LNCAP (cell line): Measurements from ENCODE around the gene TRIO.

Source experiments
- TF ChIP-seq, protein P1 (sequence below): fragments of 450-650 bp; IDR thresholded peaks from 2 replicates; pipeline ENCODE4 v1.5.1; 2017; ENCODE audit warnings: mild to moderate bottlenecking

TRIO gene

DNA sequence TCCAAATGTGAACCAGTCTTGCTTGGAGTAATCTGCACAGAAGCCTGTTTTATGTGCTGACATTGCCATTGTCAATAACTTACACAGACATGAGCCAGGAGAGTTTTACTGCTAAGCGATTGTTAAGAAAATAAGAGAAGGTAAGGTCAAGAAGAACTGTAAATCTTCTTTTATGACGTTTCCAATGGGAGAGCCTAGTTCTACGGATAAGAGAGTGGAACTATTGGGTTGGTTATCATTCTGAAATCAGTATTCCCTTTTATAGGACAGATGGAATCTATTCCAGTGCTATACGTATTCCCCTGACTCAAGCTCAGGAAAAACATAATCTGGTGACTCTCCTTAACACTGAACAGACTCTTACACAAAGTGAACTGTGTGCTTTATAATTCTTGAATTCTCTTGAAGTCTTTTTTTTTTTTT lies 300.5 kb downstream of the TRIO start:
- TF ChIP-seq, protein P1, sequence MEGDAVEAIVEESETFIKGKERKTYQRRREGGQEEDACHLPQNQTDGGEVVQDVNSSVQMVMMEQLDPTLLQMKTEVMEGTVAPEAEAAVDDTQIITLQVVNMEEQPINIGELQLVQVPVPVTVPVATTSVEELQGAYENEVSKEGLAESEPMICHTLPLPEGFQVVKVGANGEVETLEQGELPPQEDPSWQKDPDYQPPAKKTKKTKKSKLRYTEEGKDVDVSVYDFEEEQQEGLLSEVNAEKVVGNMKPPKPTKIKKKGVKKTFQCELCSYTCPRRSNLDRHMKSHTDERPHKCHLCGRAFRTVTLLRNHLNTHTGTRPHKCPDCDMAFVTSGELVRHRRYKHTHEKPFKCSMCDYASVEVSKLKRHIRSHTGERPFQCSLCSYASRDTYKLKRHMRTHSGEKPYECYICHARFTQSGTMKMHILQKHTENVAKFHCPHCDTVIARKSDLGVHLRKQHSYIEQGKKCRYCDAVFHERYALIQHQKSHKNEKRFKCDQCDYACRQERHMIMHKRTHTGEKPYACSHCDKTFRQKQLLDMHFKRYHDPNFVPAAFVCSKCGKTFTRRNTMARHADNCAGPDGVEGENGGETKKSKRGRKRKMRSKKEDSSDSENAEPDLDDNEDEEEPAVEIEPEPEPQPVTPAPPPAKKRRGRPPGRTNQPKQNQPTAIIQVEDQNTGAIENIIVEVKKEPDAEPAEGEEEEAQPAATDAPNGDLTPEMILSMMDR = no peak

DNA sequence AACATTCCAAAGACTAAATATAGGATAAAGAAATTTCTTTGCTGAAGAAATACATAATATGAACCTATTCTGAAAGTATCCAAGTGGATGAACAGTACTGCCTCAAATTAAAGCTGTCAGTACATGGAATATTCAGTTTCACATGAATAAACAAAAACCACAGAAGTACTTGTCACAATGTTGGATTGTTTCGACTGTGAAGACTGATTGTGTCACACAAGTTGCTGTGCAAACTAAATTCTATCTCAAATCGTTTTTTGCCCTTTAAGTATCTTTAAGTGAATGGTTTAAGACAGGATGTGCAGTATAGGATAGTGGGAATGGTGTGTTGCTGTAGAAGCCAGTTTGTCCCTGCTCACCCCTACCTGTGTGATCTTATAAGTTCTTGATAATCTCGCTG lies 301.0 kb downstream of the TRIO start:
- TF ChIP-seq, protein P1 = no peak

- TF ChIP-seq, protein P1 = no peak
Observed at GRCh38 chr5:14445013-14445412, 301.9 kb downstream of the TRIO start.

GRCh38 chr5:14445576-14446290 lies 302.6 kb downstream of the TRIO start:
- TF ChIP-seq, protein P1 = no peak

GRCh38 chr5:14447958-14448911 lies 305.1 kb downstream of the TRIO start:
- TF ChIP-seq, protein P1 = no peak

- TF ChIP-seq, protein P1 = no peak
Observed at GRCh38 chr5:14449052-14449661, 306.0 kb downstream of the TRIO start.

DNA sequence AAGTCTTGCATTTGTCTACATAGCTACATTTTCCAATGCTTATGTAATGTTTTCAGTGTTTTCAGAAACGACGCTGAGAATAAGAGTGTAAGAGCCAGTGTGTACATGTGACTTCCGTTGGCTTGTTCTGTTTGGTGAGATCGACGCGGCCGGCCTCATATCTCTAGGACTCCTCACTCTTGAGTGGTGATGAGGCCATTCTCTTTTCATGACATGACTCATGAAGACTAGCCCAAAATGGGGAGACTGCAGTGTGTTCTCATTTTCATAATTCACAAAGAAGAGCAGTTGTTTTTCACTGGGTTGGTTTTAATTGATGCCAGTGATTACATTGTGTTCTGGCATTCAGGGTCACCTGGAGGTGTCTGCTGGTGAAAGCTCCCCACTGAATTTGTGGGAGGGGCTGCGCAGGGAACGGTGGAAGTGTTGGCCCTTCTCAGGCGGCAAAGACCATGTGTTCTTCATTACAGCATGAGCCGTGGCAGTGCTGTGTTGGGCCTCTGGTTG lies 306.9 kb downstream of the TRIO start:
- TF ChIP-seq, protein P1 = no peak
